Measurements from ENCODE around the gene SAFB.

DNA sequence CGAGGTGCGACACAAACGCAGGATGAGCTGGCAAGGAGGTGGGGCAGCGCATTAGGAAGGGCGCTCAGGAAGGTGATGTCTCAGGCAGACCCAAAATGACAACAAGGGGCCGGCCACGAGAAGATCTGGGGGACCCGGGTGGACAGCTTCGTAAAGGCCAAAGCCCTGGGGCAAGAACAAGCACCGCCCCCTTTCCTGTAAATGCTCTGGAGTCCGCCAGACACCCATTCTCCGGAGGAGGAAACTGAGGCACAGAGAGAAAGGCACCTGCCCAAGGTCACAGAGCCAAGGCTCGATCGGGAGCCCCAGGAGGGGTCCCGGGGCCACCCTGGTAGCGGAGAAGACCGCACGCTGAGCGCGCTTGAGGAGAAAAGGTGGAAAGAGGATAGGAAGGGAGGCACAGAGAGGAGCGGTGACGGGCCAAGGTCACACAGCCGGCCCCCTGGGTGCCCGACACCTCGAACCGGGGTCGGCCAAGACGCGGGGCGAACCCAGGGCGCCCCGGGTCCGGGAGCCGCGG, 878 bp upstream of the SAFB start:
- no peak for TF ChIP-seq CTCF (IDR thresholded peaks at IDR 0.05 in 4 of 5, conservative IDR thresholded peaks at IDR 0.05 in 1 of 5)
- no peak for TF ChIP-seq POLR2A (IDR thresholded peaks at IDR 0.05)
